ENCODE measurements around the gene TGFA. TPM values are rescaled to one million over a fixed set of nuclear protein-coding genes. Genes with fewer than 3 reads are reported as not detected.

TGFA gene
- total RNA-seq, 1 experiment from 2014 or later, result 2.5 TPM

GRCh38 chr2:70504750-70505149, 48.9 kb downstream of the TGFA start (continued):
- TF ChIP-seq, protein P1, sequence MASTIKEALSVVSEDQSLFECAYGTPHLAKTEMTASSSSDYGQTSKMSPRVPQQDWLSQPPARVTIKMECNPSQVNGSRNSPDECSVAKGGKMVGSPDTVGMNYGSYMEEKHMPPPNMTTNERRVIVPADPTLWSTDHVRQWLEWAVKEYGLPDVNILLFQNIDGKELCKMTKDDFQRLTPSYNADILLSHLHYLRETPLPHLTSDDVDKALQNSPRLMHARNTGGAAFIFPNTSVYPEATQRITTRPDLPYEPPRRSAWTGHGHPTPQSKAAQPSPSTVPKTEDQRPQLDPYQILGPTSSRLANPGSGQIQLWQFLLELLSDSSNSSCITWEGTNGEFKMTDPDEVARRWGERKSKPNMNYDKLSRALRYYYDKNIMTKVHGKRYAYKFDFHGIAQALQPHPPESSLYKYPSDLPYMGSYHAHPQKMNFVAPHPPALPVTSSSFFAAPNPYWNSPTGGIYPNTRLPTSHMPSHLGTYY (CRISPR knock-in tag; IDR thresholded peaks at IDR 0.05), result no peak
- TF ChIP-seq CBFB (CRISPR knock-in tag; IDR thresholded peaks at IDR 0.05; ENCODE audit: low read depth) (no peak), NR1H2 (CRISPR knock-in tag; IDR thresholded peaks at IDR 0.05) (no peak)

DNA sequence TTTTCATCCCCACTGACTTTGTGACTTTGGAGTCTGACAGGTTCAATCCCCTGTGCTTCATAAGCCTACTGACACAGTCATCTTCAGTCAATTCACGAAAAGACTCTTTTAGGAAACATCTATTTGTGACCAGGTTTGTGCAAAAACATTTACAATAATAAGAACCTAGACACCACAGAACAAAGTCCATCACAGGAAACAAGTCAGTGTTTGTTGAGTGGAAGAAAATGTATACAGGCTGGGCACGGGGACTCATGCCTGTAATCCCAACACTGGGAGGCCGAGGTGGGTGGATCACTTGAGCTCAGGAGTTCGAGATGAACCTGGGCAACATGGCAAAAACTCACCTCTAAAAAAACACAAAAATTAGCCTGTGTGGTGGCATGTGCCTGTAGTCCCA, 49.7 kb downstream of the TGFA start:
- no peak for DNase-seq (ENCODE audit: low spot score)
- no peaks in the 10 kb centered on the region for H3K9me3 Mint-ChIP-seq
- no peak overlapping the region for H3K4me3 Mint-ChIP-seq
- ChIA-PET CTCF (no interaction called here), POLR2A (no interaction called here)
- peaks cover 36% of the 10 kb centered on the region for H3K4me1 Mint-ChIP-seq
- no peaks in the 10 kb centered on the region for H3K27me3 Mint-ChIP-seq (ENCODE audit: low read depth)
- TF ChIP-seq FOXJ3 (CRISPR knock-in tag; IDR thresholded peaks at IDR 0.05; ENCODE audit: borderline replicate concordance) (no peak), GABPB1 (CRISPR knock-in tag; IDR thresholded peaks at IDR 0.05) (0 out of 2 replicates have a peak, but pooled peaks have one; percentile 12)
- H3K27ac Mint-ChIP-seq, result no peak overlapping the region
- H3K36me3 Mint-ChIP-seq, result no peaks in the 10 kb centered on the region
- no peak for ATAC-seq

DNA sequence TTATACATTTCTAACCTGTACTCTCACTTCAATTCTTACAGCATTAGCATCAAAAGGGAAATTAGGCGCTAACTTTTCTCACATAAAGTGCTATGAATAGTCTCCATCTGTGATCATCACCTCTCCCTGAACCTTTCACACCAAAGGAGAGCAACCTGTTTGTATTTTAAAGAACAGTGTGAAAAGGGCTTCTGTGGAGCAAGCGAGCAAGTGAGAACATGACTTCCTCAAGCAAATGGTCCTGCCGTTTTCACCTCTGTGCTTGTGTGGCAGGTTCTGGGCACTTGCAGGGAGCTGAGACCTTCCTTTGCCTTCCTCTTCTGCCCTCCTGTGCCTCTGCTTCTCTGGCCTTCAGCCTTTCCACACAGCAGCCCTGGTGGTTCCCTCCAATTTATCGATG, 51.9 kb downstream of the TGFA start:
- no peaks in the 10 kb centered on the region for H3K9me3 Mint-ChIP-seq
- ChIA-PET CTCF (interaction anchor here (0.6 to 1.9 kb wide), 2 partner anchors 23 to 41 kb away, joined by 3 to 5 read pairs; no protein-coding TSS in a partner anchor), POLR2A (no interaction called here)
- ATAC-seq (no peak), DNase-seq (ENCODE audit: low spot score) (no peak)
- no peak overlapping the region for H3K4me3 Mint-ChIP-seq
- H3K27me3 Mint-ChIP-seq (ENCODE audit: low read depth), result peaks cover 2% of the 10 kb centered on the region
- no peak for TF ChIP-seq RELA (CRISPR knock-in tag; IDR thresholded peaks at IDR 0.05; ENCODE audit: borderline replicate concordance)
- TF ChIP-seq GRHL2 (CRISPR knock-in tag; IDR thresholded peaks at IDR 0.05; ENCODE audit: insufficient replicate concordance, severe bottlenecking), result no peak
- TF ChIP-seq ZBTB21 (CRISPR knock-in tag; IDR thresholded peaks at IDR 0.05; ENCODE audit: borderline replicate concordance), result no peak
- TF ChIP-seq, protein P2, sequence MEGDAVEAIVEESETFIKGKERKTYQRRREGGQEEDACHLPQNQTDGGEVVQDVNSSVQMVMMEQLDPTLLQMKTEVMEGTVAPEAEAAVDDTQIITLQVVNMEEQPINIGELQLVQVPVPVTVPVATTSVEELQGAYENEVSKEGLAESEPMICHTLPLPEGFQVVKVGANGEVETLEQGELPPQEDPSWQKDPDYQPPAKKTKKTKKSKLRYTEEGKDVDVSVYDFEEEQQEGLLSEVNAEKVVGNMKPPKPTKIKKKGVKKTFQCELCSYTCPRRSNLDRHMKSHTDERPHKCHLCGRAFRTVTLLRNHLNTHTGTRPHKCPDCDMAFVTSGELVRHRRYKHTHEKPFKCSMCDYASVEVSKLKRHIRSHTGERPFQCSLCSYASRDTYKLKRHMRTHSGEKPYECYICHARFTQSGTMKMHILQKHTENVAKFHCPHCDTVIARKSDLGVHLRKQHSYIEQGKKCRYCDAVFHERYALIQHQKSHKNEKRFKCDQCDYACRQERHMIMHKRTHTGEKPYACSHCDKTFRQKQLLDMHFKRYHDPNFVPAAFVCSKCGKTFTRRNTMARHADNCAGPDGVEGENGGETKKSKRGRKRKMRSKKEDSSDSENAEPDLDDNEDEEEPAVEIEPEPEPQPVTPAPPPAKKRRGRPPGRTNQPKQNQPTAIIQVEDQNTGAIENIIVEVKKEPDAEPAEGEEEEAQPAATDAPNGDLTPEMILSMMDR (IDR thresholded peaks at IDR 0.05), result no peak
- no peak for TF ChIP-seq ATF3 (CRISPR knock-in tag; conservative IDR thresholded peaks at IDR 0.05)
- no peak for TF ChIP-seq ESRRA (CRISPR knock-in tag; IDR thresholded peaks at IDR 0.05; ENCODE audit: borderline replicate concordance)
- no peak for TF ChIP-seq JAZF1 (CRISPR knock-in tag; IDR thresholded peaks at IDR 0.05)
- TF ChIP-seq NR3C1 (CRISPR knock-in tag; conservative IDR thresholded peaks at IDR 0.05; ENCODE audit: low read depth), result no peak
- H3K36me3 Mint-ChIP-seq, result no peaks in the 10 kb centered on the region
- peaks cover 28% of the 10 kb centered on the region for H3K4me1 Mint-ChIP-seq
- H3K27ac Mint-ChIP-seq, result no peak overlapping the region

GRCh38 chr2:70501215-70501614, 52.4 kb downstream of the TGFA start:
- POLR2A ChIA-PET, result no interaction called here
- DNase-seq (ENCODE audit: low spot score) (no peak), ATAC-seq (no peak)
- no peak for TF ChIP-seq ZNF138 (CRISPR knock-in tag; conservative IDR thresholded peaks at IDR 0.05)
- no peaks in the 10 kb centered on the region for H3K9me3 Mint-ChIP-seq
- CTCF ChIA-PET, result interaction anchor here (0.6 to 1.9 kb wide), 3 partner anchors 22 to 776 kb away, joined by 3 to 5 read pairs (median 3); no protein-coding TSS in a partner anchor
- H3K27ac Mint-ChIP-seq, result no peak overlapping the region
- peaks cover 5% of the 10 kb centered on the region for H3K27me3 Mint-ChIP-seq (ENCODE audit: low read depth)
- H3K36me3 Mint-ChIP-seq, result no peaks in the 10 kb centered on the region
- peaks cover 23% of the 10 kb centered on the region for H3K4me1 Mint-ChIP-seq
- no peak overlapping the region for H3K4me3 Mint-ChIP-seq

GRCh38 chr2:70499253-70499652, 54.4 kb downstream of the TGFA start:
- TF ChIP-seq MYBL2 (CRISPR knock-in tag; IDR thresholded peaks at IDR 0.05) (no peak), ELF4 (CRISPR knock-in tag; IDR thresholded peaks at IDR 0.05; ENCODE audit: low read depth) (no peak), MLX (CRISPR knock-in tag; IDR thresholded peaks at IDR 0.05) (no peak), CREM (CRISPR knock-in tag; IDR thresholded peaks at IDR 0.05) (no peak), TEAD1 (CRISPR knock-in tag; IDR thresholded peaks at IDR 0.05) (no peak), ZNF138 (CRISPR knock-in tag; conservative IDR thresholded peaks at IDR 0.05) (no peak), ESRRA (CRISPR knock-in tag; IDR thresholded peaks at IDR 0.05; ENCODE audit: borderline replicate concordance) (no peak)
- TF ChIP-seq, protein P3, sequence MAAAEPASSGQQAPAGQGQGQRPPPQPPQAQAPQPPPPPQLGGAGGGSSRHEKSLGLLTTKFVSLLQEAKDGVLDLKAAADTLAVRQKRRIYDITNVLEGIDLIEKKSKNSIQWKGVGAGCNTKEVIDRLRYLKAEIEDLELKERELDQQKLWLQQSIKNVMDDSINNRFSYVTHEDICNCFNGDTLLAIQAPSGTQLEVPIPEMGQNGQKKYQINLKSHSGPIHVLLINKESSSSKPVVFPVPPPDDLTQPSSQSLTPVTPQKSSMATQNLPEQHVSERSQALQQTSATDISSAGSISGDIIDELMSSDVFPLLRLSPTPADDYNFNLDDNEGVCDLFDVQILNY (CRISPR knock-in tag; IDR thresholded peaks at IDR 0.05), result no peak
- TF ChIP-seq, protein P4, sequence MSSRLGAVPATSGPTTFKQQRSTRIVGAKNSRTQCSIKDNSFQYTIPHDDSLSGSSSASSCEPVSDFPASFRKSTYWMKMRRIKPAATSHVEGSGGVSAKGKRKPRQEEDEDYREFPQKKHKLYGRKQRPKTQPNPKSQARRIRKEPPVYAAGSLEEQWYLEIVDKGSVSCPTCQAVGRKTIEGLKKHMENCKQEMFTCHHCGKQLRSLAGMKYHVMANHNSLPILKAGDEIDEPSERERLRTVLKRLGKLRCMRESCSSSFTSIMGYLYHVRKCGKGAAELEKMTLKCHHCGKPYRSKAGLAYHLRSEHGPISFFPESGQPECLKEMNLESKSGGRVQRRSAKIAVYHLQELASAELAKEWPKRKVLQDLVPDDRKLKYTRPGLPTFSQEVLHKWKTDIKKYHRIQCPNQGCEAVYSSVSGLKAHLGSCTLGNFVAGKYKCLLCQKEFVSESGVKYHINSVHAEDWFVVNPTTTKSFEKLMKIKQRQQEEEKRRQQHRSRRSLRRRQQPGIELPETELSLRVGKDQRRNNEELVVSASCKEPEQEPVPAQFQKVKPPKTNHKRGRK (CRISPR knock-in tag; IDR thresholded peaks at IDR 0.05; ENCODE audit: borderline replicate concordance), result no peak
- POLR2A ChIA-PET, result no interaction called here
- Mint-ChIP-seq H3K4me3 (no peak overlapping the region), H3K36me3 (no peaks in the 10 kb centered on the region), H3K27ac (no peak overlapping the region), H3K4me1 (peaks cover 16% of the 10 kb centered on the region), H3K9me3 (no peaks in the 10 kb centered on the region), H3K27me3 (ENCODE audit: low read depth) (peaks cover 15% of the 10 kb centered on the region)
- ATAC-seq, result no peak
- DNase-seq (ENCODE audit: low spot score), result no peak
- CTCF ChIA-PET, result no interaction called here

Measured in WTC11 (cell line).